ENCODE measurements around the gene SLC12A9.
"Not testable (repeated sequence)": the region's sequence is repeated elsewhere in the genome, so short reads cannot be mapped to it uniquely, and the experiment has no call there.

The SLC12A9 gene

DNA sequence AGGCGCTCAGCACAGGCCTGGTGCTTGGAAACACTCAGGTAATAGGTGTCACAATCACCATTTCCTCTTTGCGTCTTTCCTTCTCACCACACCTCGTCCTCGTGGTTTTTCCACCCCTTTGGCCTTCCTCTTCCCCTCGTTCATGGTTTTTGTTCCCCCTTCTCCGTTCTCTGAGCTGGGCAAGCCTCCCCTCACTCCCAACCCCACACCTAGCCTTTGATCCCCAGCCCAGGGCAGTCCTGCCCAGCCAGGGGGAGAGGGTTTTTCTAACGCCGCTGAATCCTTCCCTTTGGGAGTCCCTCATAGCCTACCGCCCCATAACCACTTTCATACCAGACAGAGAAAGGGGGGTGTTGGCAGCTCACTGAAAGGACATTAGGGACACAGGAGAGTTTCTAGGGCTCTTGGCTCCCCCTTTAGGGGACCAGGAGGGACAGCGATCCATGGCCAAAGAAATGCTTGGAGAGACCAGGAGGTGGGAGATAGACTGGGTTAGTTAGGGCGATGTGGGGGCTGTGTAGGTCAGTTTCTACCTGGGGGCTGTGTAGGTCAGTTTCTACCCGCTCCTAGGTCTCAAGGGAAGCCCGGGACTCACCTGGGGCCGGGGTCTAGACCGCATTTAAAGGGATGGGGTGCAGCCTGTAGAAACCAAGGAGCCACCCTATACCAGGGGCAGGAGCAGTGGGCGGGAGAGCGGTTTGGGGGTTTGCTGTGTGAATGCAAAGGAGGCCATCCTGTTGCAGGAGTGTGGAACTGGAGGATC is 26.6 kb upstream of the SLC12A9 start:
- FAIRE-seq = no peak

DNA sequence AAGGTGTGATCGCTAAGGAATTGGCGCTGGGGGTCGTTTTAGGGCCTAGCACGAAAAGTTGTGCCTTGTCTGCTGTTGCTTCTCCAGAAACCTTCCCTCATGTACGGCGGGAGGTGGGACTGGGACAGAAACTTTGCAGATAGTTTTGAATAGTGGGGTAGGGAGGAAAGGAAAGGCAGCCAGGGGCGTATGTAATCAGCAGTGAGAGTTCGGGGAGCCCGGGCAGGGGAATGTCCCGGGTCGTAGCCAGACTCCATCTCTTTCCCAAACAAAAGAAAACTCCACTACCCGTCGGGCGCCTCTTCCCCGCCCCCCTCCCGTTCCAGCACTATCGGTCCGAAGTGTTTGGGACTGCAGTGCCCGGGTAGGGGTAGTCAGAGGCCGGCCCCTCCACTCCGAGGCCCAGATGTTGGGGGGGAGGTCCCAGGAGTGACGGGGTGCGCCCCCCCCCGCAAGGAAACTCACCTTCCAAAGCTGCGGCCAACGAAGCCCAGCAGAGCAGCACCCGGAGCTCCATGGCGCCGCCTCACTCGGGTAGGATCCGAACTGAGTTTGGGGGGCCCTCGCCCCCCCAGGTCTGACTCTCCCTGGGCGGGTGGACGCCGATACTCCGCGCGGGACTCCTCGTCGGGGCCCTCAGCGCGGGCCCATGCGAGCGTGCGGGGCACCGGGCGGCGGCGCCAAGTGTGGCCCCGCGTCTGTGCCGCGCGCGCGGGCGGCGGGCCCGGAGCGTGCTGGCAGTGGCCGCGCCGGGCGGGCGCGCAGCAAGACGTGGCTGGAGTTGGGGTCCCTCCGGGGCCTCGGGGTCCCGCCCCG is 25.8 kb upstream of the SLC12A9 start:
- no peak for FAIRE-seq

DNA sequence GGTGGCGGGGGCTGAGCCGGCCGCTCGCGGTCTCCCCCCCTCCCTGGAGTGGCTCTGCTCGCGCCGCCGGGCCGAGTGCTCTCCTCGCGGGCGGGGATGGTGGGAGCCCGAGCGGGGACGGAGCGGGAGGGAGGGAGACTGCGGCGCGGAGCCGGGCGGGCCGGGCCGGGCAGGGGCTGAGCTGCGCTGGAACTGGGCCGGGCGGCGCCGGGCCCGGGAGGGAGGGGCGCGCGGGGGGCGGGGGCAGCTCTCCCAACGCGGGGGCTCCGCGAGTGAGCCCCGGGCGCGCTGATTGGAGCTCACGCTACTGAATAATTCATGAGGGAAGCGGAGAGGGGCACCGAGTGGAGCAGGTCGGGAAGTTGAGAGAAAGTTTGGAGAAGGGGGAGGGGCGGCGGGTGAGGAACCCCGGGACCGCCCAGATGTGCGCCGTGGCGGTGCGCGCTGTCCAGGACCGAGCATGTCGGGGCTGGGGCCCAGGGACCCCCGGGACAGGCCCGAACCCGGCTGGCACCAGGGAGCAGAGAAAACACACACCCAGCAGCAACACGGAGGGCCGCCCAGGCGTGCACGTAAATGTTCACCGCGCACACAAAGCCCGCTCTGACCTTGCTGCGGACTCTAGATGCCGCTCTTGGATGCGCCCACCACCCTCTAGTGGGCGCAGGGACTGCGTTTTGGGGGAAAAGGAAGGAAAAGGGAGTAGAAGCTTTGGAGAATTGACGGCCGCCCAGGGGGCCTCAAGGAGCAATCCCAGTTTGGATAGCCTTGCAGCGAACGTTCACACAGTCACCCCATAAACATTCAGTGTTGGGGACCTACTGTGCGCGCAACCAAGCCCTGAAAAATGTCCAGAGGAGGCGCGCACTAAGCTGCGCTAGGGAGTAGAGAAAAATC is 24.9 kb upstream of the SLC12A9 start, which contains the start of gene EPHB4:
EPHB4 (minus strand) TSS at position 194 of the 897 bp plus-strand sequence. CDS start 493 bp downstream, outside the sequence.
- FAIRE-seq = no peak

DNA sequence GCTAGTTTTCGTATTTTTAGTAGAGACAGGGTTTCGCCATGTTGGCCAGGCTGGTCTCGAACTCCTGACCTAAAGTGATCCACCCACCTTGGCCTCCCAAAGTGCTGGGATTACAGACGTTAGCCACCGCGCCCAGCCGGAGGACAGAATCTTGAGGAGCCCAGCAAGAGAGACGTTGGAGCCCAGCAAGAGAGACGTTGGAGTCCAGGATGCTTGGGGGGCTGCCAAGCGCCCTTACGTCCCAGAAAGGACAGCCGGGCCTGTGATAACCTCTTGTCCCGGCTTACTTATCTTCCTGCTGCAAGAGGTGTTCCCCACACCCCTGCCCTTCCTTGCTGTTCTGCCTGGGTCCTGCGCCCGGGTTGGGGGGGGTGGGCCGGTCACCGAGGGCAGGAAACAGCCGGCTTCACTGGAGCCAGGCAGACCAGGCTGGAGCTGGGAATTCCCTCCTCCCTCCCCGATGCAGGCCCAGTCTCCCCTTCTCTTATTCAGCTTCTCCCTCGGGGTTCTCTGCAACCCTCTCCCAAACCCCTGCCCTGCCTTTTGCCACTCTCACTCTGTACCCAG is 23.3 kb upstream of the SLC12A9 start:
- FAIRE-seq = no peak

DNA sequence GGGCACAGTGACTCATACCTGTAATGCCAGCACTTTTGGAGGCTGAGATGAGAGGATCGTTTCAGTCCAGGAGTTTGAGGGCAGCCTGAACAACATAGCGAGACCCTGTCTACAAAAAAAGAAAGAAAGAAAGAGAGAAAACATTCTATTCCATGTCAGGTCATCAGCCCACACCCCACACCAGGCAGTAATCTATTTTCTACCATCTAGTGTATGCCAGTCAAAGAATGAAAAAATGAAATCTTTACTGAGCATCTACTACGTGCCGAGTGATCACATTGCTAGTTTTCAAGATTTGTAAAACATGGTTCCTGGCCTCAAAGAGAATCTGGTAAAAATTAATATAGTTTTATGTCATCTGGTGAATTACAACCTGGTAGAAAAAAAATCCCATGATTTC is 22.1 kb upstream of the SLC12A9 start:
- no peak for FAIRE-seq

DNA sequence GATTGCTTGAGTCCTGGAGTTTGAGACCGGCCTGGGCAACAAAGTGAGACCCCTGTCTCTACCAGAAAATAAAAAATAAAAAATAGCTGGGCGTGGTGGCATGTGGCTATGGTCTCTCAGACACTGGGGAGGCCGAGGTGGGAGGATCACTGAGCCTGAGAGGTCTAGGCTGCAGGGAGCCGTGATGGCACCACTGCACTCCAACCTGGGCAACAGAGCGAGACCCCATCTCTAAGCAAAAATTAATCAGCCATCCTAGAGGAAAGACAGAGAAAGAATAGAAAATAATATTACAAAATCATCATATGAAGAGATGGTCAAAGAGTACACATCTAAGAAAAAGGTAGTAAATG is 20.3 kb upstream of the SLC12A9 start:
- FAIRE-seq = no peak

DNA sequence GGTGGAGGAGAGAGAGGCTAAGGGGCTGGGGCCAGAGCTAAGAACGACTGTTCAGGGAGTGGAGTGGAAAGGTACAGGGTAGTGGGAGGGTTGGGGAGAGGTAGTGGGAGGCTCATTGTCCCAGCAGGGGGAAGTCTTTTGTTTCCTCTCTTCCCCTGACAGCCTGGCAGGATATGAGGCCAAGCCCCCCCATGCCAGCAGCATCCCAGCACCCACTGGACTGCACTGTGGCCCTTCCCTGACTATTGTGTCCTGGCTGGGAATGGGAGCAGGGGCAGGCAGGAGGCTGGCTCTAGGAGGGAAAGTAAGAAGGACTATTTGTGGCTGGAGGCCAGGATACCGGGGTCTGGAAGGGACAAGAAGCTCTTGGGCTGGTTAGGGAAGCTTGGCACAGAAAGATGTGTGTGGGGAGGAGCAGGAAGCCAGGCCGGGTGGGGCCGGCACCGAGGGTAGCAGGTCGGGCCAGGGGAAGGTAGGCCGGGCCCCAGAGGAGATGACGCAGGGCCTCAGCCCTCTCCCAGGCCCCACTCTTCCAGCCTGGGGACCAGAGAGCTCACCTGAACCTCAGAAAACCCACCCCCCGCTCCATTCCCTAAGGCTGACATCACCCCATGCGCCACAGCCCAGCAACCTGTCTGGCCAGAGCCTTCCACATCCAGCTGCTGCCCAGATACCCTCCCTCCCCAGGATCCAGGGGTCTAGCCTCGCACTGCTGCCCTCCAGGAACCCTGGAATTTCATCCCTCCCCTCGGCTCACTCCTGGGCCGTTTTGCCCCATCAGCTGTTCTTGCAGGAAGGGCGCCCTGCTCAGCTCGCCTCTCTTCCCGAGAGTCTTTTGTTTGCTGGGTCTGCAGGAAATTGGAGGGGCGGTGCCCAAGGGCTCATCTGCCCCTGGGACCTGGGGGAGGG is 16.4 kb upstream of the SLC12A9 start:
- no peak for FAIRE-seq

DNA sequence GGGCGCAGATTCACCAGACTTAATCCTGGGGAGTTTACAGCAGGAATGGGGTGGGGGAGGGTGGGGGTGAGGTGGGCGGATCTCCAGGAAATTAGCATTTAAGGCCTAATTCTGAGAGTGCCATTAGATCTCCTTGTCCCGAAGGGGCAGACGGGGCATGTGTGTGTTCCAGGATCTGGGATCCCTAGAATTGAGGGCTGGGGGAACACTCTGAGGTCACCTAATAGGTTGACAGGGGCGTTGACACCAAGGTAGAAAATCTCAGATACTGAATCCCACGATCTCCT is 15.8 kb upstream of the SLC12A9 start:
- no peak for FAIRE-seq

DNA sequence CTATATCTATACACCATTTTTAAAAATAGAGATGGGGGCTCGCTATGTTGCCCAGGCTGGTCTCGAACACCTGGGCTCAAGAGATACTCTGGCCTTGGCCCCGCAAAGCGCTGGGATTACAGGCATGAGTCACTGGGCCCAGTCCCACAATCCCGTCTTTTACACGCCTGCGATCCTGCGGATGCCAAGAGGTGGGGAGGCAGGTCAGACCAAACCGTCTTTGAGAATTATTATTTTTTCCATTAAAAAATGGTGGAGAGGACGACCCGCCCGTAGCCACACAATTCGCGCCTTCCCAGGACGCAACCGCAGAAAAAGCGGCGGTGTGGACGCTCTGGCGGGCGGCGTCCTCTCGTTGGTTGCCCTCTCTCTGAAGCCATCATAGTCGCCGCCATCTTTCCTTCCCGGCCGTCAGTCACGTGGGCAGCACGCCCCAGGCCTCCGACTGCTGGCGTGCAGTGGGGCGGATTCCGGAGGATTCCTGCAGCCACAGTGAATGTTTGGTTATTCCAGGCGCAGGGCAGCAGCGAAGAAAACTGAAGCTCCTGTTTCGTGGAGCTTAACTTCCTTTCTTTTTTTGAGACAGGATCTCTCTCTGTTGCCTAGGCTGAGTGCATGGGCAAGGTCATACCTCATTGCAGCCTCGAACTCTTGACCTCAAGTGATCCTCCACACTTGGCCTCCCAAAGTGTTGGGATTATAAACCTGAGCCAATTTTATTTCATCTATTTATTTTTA is 15.2 kb upstream of the SLC12A9 start:
- FAIRE-seq = peak; percentile 64

DNA sequence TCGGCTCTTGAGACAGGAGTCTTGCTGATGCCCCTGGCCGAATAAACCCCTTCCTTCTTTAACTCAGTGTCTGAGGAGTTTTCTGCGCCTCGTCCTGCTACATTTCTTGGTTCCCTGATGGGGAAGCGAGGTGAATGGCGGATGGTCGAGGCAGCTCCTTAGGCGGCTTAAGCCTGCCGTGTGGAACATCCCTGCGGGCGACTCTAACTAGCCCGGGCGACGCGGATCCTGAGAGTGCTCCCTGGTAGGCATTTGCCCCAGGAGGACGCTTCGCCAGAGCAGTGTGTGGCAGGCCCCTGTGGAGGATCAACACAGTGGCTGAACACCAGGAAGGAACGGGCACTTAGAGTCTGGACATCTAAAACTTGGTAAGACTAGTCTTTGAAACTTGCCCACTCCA is 13.2 kb upstream of the SLC12A9 start:
- FAIRE-seq = no peak

DNA sequence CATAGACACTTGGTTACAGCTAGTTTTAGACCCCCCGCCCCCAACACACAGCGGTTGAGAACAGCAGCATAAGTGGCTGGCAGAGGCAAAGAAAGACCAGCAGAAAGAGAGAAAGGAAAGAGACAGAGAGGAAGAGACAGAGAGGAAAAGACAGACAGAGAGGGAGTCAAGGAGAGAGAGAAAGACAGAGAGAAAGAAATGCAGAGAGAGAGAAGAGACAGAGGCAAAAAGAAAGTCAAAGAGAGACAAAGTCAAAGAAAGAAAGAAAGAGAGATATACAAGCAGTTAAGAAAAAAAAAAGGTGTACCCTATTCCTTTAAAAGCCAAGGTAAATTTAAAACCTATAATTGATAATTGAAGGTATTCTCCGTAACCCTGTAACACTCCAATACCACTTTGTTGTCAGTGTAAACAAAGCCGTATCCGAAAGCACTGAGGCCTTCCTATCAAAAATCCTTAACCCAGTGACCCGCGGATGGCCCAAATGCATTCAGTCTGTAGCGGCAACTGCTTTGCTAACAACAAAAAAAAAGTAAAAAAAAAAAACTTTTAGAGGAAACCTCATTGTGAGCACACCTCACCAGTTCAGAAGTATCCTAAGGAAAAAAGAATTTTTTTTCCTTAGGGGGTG is 11.9 kb upstream of the SLC12A9 start:
- FAIRE-seq = no peak

DNA sequence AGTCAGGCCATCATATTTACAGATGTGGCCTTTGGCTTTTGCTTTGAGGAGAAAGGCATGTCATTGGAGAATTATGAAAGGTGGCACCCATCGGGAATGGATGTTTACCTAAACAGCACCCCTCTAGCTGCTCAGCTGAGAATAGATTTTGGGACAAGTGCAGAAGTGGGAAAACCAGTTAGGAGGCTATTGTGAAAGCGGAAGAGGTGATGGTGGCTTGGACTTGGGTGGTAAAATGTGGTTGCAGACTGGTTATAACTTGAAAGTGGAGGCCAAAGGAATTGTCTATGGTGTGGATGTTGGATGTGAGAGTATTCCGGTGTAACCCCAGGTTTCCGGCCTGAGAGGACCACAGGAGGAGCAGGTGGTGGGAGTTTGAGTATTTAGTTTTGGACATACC is 5.2 kb upstream of the SLC12A9 start:
- FAIRE-seq = no peak

DNA sequence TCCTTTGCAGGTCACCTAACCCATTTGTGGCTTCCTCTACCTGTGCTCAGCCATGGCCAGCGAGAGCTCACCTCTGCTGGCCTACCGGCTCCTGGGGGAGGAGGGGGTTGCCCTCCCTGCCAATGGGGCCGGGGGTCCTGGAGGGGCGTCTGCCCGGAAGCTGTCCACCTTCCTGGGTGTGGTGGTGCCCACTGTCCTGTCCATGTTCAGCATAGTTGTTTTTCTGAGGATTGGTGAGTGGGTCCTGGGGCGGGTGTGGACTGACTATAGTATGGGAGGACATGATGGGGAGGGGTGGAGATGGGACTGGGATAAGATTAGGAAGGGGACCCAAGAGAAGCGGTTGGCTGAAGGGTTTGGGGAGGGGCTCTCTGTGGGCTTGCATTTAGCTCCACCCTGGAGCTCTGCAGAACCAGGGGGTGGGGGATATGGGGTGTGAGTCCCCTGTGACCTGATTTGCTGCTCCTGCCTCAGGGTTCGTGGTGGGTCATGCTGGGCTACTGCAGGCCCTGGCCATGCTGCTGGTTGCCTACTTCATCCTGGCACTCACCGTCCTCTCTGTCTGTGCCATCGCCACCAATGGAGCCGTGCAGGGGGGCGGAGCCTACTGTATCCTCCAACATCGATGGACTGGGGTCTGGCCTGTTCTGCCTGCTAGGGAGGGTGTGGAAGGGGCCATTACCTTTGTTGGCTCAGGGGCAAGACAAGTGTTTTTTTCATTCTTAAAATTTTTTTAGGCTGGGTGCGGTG is 1.8 kb downstream of the SLC12A9 start:
- FAIRE-seq = no peak

DNA sequence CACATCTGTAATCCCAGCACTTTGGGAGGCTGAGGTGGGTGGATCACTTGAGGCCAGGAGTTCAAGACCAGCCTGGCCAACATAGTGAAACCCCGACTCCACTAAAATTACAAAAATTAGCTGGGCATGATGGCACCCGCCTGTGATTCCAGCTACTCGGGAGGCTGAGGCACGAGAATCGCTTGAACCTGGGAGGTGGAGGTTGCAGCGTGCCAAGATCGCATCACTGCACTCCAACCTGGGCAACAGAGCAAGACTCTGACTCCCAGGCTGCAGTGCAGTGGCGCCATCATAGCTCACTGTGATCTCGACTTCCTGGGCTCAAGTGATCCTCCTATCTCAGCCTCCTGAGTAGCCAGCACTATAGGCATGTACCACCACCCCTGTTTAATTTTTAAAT is 2.4 kb downstream of the SLC12A9 start:
- not testable (repeated sequence) for FAIRE-seq

DNA sequence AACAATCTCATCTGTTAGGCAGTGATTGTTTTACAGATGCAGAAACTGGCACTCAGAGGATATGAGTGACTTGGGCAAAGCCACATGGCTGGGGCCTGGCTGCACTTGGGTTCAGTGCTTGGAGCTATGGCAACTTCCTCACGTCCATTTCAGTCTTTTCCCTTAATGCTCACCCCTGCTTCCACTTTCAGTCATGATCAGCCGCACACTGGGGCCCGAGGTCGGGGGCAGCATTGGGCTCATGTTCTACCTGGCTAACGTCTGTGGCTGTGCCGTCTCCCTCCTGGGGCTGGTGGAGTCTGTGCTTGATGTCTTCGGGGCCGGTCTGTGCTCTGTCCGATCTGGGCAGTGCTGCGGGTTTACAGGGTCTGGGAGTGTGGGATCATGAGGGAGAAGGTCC is 3.0 kb downstream of the SLC12A9 start:
- no peak for FAIRE-seq

DNA sequence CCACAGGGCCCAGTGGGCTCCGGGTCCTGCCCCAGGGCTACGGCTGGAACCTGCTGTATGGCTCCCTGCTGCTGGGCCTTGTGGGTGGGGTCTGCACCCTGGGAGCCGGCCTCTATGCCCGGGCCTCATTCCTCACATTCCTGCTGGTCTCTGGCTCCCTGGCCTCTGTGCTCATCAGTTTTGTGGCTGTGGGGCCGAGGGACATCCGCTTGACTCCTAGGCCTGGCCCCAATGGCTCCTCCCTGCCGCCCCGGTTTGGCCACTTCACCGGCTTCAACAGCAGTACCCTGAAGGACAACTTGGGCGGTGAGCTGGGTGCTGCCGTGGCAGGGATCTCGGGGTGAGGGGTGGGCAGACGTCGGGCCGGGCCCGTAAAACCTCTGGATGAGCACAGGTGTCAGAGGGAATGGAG is 4.4 kb downstream of the SLC12A9 start:
- no peak for FAIRE-seq

DNA sequence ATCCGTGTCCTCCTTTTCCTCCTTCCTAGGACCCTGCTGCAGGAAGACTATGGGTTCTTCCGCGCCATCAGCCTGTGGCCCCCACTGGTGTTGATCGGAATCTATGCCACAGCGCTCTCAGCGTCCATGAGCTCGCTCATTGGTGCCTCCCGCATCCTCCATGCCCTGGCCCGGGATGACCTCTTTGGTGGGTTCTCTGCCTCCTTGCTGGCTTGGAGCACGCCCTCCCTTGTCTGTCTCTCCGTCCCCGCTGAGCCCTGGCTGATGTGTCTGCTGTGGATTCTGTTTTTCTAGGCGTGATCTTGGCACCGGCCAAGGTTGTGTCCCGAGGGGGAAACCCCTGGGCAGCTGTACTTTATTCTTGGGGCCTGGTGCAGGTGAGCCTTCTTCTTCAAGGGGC is 7.3 kb downstream of the SLC12A9 start:
- no peak for FAIRE-seq

DNA sequence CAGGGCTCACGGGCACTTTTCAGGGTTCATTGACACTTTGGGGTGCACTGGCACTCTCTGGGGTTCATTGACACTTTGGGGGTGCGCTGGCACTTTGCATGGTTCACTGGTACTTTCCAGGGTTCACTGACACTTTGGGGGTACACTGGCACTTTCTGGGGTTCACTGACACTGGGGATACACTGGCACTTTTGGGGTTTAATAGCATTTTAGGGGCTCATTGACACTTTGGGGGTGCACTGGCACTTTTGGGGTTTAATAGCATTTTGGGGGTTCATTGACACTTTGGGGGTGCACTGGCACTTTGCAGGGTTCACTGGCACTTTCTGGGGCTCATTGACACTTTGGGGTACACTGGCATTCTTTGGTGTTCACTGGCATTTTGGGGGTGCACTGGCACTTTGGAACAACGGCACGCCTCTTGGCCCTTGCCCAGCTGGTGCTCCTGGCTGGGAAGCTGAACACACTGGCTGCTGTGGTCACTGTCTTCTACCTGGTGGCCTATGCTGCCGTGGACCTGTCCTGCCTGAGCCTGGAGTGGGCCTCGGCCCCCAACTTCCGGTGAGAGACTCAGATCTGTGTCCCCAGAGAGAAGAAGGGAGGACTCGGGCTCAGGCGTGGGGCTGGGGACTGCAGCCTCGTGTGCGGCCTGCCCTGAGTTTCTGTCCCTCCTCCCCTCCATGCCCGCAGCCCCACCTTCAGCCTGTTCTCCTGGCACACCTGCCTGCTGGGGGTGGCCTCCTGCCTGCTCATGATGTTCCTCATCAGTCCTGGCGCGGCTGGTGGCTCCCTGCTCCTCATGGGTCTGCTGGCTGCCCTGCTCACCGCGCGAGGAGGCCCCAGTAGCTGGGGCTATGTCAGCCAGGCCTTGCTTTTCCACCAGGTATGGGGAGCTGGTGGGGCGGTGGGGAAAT is 8.4 kb downstream of the SLC12A9 start:
- FAIRE-seq = no peak

DNA sequence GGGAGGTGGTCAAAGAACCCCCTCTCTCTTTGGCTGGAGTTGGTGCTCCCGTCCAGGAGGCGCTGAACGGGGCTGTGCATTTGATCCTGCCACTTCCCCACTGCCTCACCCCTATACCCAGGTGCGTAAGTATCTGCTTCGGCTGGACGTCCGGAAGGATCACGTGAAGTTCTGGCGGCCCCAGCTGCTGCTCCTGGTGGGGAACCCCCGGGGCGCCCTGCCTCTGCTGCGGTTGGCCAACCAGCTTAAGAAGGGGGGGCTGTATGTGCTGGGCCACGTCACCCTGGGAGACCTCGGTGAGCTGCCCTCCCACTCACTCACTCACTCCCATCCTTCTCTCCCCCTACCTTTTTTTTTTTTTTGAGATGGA is 9.1 kb downstream of the SLC12A9 start:
- no peak for FAIRE-seq
